Hippocampal formation (tissue), 2 donors: ENCODE data around the gene DAGLA.
"Not testable (repeated sequence)": the region's sequence is repeated elsewhere in the genome, so short reads cannot be mapped to it uniquely, and the experiment has no call there.

ENCODE experiments used
- DNase-seq, 2 donors: peaks; one replicate each; lab custom pipeline; 2025; lab: John Stamatoyannopoulos, UW

DAGLA gene

DNA sequence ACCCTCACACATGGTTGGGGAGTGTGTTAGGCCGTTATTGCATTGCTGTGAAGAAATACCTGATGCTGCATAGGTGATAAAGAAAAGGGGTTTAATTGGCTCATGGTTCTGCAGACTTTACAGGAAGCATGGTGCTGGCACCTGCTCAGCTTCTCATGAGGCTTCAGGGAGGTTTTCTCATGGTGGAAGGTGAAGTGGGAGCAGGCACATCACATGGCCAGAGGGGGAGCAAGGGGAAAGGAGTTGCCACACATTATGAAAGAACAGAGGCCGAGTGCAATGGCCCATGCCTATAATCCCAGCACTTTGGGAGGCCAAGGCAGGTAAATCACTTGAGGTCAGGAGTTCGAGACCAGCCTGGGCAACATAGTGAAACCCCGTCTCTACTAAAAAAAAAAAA is 19.2 kb upstream of the DAGLA start:
- DNase-seq, result not testable (repeated sequence)

DNA sequence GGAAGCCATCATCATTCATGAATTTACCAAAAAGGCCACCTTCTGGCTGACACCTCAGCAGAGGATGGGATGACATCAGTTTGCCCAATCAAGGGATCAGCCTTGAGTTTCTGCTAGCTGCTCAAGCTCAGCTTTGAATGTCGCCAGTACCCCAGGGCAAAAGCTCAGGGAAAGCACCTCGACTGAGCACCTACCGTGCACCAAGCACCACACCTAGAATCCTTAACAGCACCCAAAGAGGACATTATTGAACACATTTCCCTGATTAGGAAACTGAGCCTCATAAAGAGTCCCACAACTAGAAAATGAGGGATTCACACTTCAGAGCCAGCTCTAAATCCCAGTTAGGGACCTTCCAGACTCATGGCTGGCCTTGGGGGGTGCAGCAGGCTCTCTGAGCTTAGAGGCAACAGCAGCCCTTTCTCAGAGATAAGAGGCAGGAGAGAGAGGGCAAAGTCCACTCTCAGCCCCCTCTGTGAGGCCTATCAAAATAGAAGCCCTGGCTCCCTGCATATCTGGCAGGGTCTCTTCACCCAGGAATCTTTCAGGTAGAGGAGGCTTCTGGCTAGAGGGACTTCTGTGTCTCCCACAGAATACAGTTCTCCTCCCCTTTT is 13.4 kb upstream of the DAGLA start:
- no peak for DNase-seq

DNA sequence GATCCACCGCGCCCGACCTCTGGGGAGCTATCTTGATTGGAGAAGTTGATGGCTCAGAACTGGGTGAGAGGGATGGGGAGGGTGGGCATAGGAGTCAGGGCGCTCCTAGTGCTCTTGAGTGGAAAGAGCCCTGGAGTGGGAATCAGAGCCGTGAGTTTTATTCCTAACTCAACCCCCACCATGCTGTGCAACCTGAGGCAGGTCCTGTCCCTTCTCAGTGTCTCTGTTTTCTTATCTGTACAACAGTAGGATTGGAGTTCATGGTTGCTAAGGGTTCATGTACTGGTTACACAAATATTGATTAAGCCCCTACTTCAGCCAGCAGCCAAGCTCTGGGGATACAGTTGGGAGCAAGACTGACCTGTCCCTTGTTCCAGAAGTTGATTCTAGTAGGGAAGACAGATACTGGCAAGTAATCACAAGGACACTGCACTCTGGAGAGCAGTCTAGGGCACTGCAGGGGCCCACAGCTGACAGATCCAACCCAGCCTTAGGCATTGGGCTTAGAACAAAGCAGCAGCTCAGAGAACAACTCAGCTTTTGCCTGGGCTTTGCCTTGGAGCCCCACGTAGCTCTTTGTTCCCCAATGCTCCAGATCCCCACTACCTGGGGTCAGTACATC is 12.4 kb upstream of the DAGLA start:
- no peak for DNase-seq

DNA sequence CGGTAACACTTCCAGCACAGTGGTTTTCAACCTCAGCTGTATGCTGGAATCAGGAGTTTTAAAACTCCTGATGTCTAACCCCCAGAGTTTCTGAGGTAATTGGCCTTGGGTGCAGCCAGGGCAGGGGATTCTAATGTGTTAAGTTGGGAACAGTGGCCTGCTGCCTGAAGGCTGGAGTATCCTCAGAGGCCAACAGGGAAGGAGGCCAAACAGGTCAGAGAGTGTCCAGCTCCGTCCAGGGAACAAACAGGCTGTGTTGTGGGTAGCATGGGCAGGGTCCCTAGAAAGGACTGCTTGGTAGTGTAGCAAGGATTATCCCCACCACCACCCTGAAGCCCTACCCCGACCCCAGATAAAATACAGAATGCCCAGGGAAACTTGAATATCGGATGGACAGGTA is 10.8 kb upstream of the DAGLA start:
- DNase-seq, result no peak

DNA sequence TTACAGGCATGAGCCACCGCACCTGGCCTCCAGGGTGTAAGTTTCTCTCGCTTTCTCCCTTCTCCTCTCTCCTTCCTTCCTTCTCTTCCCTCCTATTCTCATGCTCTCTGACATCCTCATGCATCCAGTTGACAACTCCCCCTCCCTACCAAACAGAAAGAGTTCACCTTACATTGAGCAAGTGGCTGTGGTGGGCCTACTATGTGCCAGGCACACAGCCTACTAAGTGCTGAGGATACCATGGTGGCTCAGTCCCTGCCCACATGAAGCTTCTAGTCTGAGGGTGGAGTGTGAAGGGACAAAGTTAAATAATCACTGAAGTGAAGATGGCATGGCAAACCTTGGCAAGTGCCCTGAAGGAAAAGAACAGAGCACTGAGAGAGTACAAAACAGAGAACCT is 9.6 kb upstream of the DAGLA start:
- DNase-seq, result no peak

DNA sequence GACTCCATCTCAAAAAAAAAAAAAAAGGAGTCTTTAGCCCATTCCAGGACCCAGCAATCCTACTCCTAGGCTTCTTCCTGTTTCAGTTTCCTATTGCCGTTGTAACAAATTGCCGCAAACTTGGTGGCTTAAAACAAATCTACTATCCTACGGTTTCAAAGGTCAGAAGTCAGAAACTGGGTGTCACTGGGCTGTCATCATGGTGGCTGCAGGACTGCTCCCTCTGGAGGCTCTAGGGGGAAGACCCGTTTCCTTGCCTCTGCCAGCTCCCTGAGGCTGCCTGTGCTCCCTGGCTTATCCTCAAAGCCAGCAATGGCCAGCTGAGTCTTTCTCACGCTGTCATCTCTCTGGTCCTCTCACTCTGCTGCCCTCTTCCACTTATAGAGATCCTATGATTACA is 8.7 kb upstream of the DAGLA start:
- no peak for DNase-seq

DNA sequence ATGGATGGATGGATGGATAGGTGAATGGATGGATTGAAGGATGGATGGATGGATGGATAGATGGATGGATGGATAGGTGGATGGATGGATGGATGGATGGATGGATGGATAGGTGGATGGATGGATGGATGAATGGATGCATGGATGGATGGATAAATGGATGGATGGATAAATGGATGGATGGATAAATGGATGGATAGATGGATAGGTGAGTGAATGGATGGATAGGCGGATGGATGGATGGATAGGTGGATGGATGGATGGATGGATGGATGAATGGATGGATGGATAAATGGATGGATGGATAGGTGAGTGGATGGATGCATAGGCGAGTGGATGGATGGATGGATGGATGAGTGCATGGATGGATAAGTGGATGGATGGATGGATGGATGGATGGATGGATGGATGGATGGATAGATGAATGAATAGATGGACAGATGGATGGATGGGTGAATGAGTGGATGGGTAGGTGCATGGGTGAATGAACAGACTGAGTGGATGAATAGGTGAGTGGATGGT is 6.2 kb upstream of the DAGLA start:
- not testable (repeated sequence) for DNase-seq

DNA sequence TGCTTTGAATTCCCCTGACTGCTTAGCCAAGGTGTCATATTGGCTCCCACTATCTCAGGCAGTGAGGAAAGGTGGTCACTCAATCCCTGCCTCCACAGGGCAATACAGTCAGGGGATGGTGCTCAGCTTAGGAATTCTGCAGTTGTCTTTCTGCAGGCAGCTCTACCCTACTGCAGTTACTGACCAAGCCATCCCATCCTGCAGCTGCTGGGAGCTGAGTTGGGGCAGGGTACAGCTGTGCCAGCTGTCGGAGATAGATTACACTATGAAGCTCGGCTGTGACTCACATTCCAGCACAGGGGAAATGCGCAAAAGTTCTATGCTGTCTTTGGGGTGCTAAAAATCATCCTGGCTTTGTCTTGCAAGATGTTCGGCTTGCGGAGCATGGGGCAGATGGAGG is 4.4 kb upstream of the DAGLA start:
- no peak for DNase-seq

DNA sequence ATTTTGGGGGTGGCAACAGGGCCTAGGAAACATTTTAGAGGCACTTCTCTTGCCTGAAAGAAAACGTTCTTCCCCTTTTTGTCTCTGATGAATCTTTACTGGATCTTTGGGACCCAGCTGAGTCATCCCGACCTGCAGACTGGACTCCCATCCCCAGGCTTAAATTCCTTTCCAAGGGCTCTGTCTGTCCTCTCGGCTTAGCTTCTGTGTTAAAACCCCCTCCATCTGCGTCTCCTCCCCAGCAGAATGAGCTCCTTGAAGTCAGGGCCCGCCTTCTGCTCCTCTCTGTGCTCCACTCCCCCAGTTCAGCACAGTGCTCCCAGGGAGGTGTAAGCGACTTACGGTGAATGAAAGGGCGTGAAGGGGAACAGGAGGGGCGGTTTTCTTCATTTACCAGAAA is 895 bp upstream of the DAGLA start:
- no peak for DNase-seq

DNA sequence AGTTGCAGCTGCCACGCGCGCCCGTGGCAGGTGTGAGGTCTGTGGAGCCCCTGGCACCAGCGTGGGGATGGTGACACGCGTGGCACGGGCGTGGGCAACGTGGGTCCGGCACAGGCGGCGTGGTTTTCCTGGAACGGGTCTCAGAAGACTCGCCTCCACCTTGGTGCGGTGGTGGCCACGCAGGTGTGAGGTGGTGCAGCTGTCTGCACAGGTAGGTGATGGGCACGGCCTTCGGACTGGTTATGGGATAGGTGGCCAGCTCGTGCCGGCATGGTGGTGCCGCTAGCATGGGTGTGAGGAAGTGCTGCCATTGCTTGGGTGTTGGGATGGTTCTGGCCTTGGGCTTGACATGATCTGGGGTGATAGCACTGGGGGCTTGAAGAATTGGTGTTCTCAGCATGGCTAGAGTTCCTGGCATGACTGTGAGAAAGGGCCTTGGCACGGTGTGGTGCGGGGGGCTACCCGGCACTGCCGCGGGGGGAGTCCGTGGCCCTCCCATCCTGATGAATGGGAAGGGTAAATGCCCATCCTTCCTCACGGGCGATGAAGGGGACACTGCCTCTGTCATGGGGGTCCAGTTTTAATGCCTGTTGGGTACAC is 531 bp downstream of the DAGLA start:
- no peak for DNase-seq

DNA sequence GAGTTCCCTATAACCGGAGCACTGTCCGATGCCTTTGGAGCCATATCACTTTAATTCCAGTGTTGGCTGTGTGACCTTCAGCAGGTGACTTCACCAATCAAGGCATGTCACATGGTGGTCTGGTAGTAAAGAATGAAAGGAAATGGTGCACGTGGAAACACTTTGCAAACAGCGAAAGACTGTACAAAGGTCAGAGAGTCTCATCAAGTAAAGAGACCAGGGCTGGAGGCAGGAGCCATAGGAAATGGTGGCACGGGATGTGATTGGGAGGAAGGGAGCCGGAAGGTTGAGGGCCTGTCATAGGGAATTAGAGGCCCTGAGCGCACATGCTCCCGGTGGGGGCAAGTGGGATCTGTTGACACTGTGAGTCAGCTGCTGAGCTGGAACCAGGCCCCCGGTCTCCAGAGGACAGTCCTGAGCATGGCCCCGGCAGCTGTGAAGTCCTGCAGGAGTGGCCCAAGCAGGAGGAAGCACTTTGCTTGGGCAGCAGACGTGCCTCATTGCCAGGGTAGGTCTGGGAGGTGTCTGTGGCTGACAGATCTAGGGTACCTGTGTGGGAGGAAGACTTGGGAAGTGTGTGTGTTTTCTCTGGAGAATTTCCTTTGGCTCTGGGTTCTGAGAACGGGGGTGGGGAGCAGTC is 2.0 kb downstream of the DAGLA start:
- no peak for DNase-seq

DNA sequence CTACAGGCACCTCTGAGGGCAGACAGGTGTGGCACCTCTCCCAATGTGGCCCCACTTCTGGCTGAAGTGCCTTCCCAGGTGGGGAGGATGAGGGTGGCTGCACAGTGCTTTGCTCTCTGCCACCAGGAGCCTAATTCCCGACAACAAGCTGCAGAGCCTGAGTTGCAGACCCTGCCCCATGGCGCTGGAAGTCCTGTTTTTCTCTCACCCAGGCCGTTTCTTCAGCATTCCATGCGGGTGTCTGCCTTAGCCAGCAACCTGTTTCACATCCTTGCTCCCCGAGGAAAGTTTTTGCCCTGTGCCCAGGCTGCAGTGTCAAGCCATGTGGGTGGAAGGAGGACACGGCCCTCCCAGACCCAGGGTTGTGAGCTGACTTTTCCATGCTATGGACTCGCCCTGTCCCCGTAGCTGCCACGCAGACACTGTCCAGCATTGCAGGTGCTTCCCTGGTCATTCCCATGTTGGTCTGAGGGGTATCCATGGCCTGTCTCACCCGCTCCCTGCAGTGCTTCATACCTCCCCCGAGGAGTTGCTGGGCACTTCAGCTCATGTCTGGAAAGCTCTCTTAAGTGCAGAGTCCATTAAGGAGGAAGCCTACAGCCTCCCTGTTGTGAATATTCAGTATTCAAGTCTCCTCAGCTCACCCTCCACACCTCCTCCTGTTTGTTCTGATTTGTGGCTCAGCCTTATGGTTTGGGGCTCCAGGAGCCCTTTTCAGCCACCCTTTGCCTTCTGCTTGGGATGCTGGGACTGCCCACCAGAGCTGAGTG is 2.9 kb downstream of the DAGLA start:
- no peak for DNase-seq

DNA sequence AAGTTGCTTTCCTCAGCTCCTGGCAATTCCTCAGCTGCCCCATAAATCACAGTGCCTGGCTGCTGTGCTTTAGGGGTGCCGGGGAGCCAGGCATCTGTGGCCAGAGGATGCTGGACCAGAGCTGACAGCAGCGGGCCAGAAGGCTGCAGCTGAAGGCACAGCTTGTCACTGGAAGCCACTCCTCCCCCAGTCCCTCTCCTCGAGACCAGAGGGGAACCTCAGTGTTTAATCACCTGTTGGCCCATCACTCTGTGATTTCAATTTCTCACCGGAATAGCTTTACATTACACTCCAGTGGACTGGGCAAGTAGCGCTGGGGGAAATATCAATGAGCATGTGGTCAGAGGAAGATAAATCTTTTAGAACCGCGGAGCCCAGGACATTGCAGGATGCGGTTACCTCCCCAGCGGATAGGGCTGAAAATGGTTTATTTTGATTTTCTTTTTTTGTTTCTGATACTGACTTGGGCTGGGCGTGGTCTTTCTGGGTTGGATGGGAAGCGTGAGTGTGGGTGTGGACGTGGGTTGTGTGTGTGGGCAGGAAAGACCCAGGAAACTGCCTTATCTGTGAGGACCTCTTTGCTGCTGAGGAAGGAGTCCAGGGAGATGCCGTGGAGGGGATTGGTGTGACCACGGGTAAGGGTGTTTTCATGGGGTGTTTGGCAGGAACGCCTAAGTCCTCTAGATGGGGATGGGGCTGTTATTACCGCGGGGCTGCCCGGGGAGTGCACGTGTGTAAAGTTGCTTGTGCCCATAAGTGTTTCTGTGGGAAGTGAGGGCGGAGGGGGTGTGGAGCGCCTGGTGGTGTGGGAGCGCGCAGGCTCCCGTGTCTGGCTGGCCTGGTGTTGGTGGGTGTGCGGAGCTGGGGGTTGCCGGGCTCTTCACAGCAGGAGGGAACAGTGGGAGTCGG is 4.0 kb downstream of the DAGLA start:
- no peak for DNase-seq

DNA sequence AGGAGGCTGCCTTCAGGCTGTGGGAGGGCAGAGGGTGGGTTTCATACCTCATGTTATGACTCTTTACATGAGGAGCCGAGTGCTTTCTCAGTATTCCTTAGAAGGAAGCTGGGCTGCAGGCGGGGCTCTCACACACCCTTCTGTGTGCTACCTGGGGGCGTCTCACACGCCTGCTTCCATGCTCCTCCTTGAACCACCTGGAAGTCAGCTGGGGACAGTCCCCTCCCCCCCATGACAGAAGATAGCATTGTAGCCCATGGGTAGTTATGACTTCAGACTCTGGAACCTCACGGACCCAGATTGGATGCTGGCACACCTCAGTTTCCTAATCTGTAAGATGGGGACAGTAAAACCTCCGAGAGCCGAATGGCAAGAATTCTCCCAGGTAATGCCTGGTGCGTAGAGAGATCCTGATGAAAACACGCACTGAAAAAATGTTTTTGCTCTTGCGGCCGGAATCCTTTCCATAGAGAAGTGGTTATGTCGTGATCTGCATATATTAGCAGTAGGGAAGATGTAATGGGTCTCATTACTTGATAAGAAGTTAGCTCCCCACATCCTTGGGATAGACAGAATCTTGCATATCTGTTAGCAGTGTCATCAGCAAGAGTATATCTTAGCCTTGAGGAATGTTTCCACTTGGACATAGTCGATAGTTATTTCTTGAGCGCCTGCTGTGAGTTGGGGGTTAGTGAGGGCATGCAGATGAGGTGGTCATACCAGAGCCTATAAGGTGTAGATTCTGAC is 4.9 kb downstream of the DAGLA start:
- no peak for DNase-seq

DNA sequence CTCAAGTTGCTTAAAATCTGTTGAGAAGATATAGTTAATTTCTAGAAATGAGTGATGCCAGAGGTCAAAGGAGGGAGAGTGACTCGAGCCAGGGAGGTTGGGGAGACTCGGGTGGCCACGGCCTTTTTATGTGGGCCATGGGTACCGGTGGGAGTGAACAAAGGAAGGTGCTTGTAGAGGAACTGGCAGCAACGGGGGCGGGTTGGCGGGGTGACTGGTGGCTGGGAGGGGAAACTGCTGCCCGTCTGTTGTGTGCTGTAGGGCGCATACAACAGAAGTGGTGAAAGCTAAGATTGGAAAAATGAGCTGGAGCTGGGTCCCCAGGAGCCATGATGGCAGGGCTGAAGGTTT is 5.4 kb downstream of the DAGLA start:
- DNase-seq, result no peak

DNA sequence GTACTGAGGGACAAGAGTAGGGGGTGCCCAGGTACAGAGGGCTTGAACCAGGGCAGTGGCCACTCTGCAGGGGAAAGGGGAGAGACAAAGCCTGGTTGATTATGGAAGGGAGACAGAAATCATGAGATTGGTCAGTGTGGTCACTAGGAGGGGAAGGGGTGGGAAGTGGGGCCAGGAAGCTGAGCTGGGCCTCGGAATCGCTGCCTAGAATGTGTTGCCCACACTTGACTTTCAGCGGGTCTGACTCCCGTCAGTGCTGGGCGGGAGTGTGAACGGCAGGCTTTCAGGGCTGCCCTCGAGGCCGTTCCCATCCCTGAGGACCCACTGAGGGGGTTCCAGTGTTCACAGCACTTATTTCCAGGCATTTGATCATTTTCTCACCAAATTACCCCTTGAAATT is 5.9 kb downstream of the DAGLA start:
- no peak for DNase-seq

DNA sequence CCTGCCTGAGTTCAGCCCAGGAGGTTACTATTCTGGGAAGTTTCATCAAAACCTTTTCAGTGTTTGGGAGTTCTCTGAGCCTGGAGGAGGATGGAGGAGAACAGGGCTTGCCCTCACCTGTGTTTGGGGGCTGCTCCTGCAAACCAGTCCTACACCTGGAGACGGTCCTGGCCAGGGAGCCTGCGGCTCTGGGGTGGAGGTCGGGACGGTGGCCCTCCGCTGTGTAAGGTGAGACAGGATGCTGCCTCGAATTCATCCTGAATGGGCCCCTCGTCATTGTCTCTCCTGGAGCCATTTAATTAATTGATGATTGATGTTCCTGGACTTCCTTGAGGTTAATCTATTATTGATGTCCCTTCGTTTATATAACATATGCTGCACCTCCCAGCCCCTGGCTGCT is 6.3 kb downstream of the DAGLA start:
- DNase-seq, result no peak

DNA sequence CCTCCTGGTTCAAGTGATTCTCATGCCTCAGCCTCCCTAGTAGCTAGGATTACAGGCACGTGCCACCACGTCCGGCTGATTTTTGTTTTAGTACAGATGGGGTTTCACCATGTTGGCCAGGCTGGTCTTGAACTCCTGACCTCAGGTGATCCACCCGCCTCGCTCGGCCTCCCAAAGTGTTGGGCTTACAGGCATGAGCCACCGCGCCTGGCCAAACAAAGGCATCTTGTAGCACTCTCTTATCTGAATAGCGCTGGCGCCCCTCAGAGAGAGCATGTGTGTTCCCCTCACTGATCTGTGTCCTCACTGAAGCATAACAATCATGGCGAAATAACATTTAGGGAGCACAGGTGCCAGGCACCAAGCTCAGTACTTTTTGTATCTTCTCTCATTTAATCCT is 7.2 kb downstream of the DAGLA start:
- no peak for DNase-seq

DNA sequence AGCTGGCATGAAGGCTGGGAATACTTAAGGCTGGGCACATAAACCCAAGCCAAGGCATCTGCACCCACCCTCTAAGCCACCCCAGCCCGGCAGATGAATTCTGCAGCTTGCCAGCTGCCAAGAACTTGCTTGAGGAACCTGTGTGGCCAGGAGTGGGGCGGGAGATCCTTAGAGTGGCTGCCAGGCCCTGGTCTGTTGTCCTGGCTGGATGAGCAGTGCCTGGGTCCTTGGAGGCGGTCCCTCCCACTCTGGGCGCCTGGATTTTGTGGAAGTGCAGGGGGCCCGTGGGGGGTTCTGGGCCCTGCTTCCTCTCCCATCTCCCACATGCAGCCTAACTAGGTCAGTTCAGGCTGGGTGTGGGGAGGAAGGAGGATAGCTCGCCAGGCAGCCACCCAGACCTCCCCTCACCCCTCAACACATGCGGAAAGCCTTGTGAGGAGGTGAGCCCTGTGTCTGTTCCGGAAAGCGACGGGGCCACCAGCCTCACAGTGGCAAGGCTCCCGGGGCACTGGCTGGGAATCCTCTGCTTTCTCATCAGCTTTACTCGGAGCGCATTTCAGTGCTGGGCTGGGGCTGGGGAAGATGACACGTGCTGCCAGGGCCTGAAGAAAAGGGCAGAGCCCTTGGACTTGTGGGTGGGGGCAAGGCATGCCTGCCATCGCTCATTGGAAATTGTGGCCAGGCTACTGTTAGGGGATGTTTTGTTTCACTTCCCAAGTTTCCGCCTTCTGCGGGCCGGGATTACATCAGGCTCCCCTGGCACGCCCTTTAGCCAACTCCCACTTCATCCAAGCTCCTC is 8.4 kb downstream of the DAGLA start:
- peak in 1 of 2 donors; percentile 31 for DNase-seq

DNA sequence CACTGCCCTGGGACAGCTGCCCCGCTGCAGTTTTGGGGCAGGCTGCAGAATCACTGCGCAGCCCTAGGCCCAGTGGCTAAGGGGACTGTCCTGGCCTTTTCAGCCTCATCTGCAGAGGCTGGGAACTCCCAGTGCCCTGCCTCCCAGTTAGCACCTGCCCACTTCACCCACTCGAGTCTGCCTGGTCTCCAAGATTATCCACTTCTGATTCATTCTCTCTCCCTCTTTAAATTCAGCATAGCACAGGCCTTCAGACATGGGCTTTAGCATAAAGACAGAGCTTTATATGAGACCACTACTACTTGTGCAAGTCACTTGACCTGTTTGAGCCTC is 8.9 kb downstream of the DAGLA start:
- no peak for DNase-seq
